Nephron progenitor cell (in vitro differentiated cells): ENCODE measurements around the gene PANK2.
"Not testable (repeated sequence)": the region's sequence is repeated elsewhere in the genome, so short reads cannot be mapped to it uniquely, and the experiment has no call there.

Source experiments
- DNase-seq: peaks from one replicate; pipeline ENCODE4 v3.0.0; 2021
- H3K27ac Mint-ChIP-seq: 2 replicates; pipeline ENCODE4 v1.8.0; 2021; ENCODE audit warnings: mild to moderate bottlenecking, moderate library complexity, mixed read lengths
- H3K27me3 Mint-ChIP-seq: 2 replicates; pipeline ENCODE4 v1.8.0; 2021; ENCODE audit warnings: mild to moderate bottlenecking, low read depth, mixed read lengths; ENCODE audit not compliant: poor library complexity
- H3K36me3 Mint-ChIP-seq: 2 replicates; pipeline ENCODE4 v1.8.0; 2021; ENCODE audit warnings: low read depth, mixed read lengths
- H3K4me1 Mint-ChIP-seq: 2 replicates; pipeline ENCODE4 v1.8.0; 2021; ENCODE audit warnings: mixed read lengths
- H3K4me3 Mint-ChIP-seq: 2 replicates; pipeline ENCODE4 v1.8.0; 2021; ENCODE audit warnings: mild to moderate bottlenecking, moderate library complexity, mixed read lengths
- H3K9me3 Mint-ChIP-seq: 2 replicates; pipeline ENCODE4 v1.8.0; 2021; ENCODE audit warnings: mild to moderate bottlenecking, moderate library complexity, mixed read lengths
- CTCF ChIP-seq: fragments of 200-600 bp; sonication (generic); IDR thresholded peaks from 2 replicates; pipeline ENCODE4 v1.5.0; 2021; ENCODE audit warnings: antibody characterized with exemption

PANK2 gene

GRCh38 chr20:3970016-3970415, 80.8 kb downstream of the PANK2 start:
- no peak for DNase-seq
- Mint-ChIP-seq H3K4me3 (no peak overlapping the region), H3K4me1 (peaks cover 6% of the 10 kb centered on the region), H3K36me3 (peaks cover 80% of the 10 kb centered on the region), H3K27me3 (peaks cover 10% of the 10 kb centered on the region), H3K9me3 (peaks cover 57% of the 10 kb centered on the region), H3K27ac (no peak overlapping the region)
- no peak for TF ChIP-seq CTCF

- Mint-ChIP-seq H3K9me3 (peaks cover 59% of the 10 kb centered on the region), H3K36me3 (peaks cover 91% of the 10 kb centered on the region), H3K27ac (peak overlapping the region; percentile 15), H3K27me3 (peaks cover 10% of the 10 kb centered on the region), H3K4me3 (no peak overlapping the region), H3K4me1 (peaks cover 6% of the 10 kb centered on the region)
- no peak for DNase-seq
- no peak for TF ChIP-seq CTCF
Measured at GRCh38 chr20:3971145-3971544, 82.0 kb downstream of the PANK2 start.

GRCh38 chr20:3972161-3972560, 83.0 kb downstream of the PANK2 start:
- H3K27ac Mint-ChIP-seq, result peak overlapping the region; percentile 82
- H3K9me3 Mint-ChIP-seq, result peaks cover 59% of the 10 kb centered on the region
- peaks cover 86% of the 10 kb centered on the region for H3K36me3 Mint-ChIP-seq

GRCh38 chr20:3972631-3973030, 83.4 kb downstream of the PANK2 start:
- DNase-seq, result not testable (repeated sequence)

More at GRCh38 chr20:3972161-3972560, 83.0 kb downstream of the PANK2 start:
- H3K4me1 Mint-ChIP-seq, result peaks cover 6% of the 10 kb centered on the region
- DNase-seq, result no peak
- TF ChIP-seq CTCF, result no peak
- H3K27me3 Mint-ChIP-seq, result peaks cover 10% of the 10 kb centered on the region
- no peak overlapping the region for H3K4me3 Mint-ChIP-seq

GRCh38 chr20:3973705-3974104, 84.5 kb downstream of the PANK2 start:
- no peak for TF ChIP-seq CTCF
- DNase-seq, result no peak
- Mint-ChIP-seq H3K4me1 (peaks cover 6% of the 10 kb centered on the region), H3K36me3 (peaks cover 82% of the 10 kb centered on the region), H3K27ac (no peak overlapping the region), H3K4me3 (no peak overlapping the region), H3K9me3 (peaks cover 54% of the 10 kb centered on the region), H3K27me3 (peaks cover 5% of the 10 kb centered on the region)

More at GRCh38 chr20:3972631-3973030, 83.4 kb downstream of the PANK2 start:
- Mint-ChIP-seq H3K9me3 (peaks cover 59% of the 10 kb centered on the region), H3K36me3 (peaks cover 84% of the 10 kb centered on the region)
- not testable (repeated sequence) for H3K4me3 Mint-ChIP-seq, H3K27ac Mint-ChIP-seq, H3K27me3 Mint-ChIP-seq, H3K4me1 Mint-ChIP-seq

- no peak for TF ChIP-seq CTCF
- no peak overlapping the region for H3K4me3 Mint-ChIP-seq
- peaks cover 7% of the 10 kb centered on the region for H3K4me1 Mint-ChIP-seq
- DNase-seq, result no peak
- H3K36me3 Mint-ChIP-seq, result peaks cover 69% of the 10 kb centered on the region
- peaks cover 5% of the 10 kb centered on the region for H3K27me3 Mint-ChIP-seq
- peaks cover 30% of the 10 kb centered on the region for H3K9me3 Mint-ChIP-seq
- no peak overlapping the region for H3K27ac Mint-ChIP-seq
Measured at GRCh38 chr20:3976511-3976910, 87.3 kb downstream of the PANK2 start.
